ENCODE measurements around the gene POLR2B.
"Not testable (repeated sequence)": the region's sequence is repeated elsewhere in the genome, so short reads cannot be mapped to it uniquely, and the experiment has no call there.

- TF ChIP-seq CTCF, POLR2AphosphoS5 (IDR thresholded peaks at IDR 0.05): not testable (repeated sequence)
Observed at GRCh38 chr4:57060717-57061067, 82.0 kb downstream of the POLR2B start.
